Fibroblast of upper back skin (primary cell): ENCODE results near the gene TSSK6.
A peak's percentile ranks its signal among the peaks of the same experiment; 100 is the strongest.
"Not testable (repeated sequence)": the region's sequence is repeated elsewhere in the genome, so short reads cannot be mapped to it uniquely, and the experiment has no call there.

Source experiments
- DNase-seq: peaks from one replicate; pipeline ENCODE4 v3.0.0-alpha.2; 2013

TSSK6 gene

GRCh38 chr19:19486343-19487076 is 28.8 kb downstream of the TSSK6 start:
- no peak for DNase-seq

DNA sequence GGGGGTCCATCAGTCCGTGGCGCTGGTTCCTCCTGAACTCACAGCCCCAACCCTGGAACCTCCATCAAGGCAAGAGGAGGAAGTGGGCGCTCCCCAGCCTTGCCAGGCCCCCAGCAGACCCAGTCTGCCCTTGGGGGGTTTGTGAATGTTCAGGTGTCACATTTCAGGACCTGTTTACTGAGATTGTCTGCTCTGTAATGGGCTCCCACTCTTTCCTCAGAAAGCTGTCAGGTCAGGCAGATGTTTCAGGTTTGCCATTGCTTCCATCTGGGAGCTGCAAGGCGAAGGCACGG is 29.4 kb downstream of the TSSK6 start:
- DNase-seq = no peak

DNA sequence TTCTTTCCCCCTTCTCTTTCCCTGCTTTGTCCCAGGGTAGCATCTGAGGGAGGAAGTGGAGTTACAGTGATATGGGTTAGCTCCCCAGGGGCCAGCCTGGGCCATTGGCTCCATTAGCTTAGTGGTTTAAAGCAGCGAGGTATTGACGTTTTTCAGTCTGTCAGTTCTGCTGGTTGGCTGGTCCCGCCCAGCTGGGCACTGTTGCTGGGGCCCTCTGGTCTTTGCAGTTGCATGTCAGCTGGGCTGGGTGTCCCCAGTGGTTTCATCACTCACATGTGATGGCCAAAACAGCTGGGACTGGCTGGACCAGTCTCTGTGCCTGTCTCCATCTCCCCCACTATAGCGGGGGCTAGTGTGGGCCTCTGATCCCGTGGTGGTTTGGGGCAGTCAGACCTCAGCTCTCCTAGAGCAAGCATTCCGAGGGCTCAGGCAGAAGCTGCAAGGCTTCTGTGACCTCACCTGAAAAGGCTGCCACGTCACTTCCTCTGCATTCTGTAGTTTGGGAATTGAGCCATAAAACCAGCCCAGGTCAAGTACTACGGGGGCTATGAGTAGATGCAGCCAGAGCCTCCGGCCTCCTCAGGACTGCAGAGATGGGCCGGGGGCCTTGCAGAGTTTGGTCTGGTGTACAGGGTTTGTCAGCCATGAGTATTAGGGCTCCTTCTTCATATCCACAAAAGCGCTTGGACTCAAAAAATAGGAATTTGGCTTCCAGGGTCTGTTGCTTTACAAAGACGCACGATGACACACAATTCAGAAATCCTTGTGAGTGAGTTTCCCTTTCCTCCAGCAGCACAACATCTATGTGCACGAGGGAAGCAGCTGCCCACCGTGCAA is 30.0 kb downstream of the TSSK6 start:
- peak; percentile 47 for DNase-seq

DNA sequence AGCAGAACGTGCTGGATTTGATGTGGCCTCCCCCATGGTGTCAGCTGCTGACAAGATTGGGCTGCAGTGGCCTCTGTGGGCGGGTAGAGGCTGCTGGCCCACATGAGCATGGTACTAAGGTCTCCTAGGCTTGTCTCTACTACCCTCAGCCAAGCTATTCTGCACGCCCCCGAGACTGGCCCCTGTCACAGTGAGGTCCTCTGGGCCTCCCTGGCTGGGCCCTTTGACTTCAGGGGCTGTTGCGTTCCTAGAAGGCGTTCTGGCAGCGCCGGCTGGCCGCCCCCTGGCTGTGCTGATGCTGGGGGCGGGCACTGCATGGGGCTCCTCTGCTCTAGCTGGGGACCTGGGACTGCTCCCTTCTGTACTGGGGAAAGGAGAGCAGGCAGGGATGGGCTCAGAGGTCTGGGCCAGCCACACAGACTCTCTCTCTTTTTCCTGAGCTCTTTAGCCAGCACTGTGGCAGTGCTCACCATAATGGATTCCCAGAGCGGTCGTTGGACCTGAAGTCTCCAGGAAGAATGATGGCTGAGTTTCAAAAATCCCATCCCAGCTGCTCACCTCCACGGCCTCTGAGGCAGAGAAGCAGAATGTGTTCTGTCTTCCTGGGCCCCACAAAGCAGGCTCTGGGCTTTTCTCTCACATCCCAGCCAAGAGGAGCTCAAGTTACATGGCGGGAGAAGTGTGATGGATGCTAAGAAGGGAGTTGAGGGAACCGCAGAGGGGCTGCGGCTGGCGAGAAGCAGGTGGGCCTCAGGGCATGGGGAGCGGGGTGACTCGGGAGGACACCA is 32.3 kb downstream of the TSSK6 start:
- peak; percentile 54 for DNase-seq

- DNase-seq = no peak
Observed at GRCh38 chr19:19480688-19481087, 34.7 kb downstream of the TSSK6 start.

- DNase-seq = no peak
Observed at GRCh38 chr19:19477705-19478383, 37.5 kb downstream of the TSSK6 start.

DNA sequence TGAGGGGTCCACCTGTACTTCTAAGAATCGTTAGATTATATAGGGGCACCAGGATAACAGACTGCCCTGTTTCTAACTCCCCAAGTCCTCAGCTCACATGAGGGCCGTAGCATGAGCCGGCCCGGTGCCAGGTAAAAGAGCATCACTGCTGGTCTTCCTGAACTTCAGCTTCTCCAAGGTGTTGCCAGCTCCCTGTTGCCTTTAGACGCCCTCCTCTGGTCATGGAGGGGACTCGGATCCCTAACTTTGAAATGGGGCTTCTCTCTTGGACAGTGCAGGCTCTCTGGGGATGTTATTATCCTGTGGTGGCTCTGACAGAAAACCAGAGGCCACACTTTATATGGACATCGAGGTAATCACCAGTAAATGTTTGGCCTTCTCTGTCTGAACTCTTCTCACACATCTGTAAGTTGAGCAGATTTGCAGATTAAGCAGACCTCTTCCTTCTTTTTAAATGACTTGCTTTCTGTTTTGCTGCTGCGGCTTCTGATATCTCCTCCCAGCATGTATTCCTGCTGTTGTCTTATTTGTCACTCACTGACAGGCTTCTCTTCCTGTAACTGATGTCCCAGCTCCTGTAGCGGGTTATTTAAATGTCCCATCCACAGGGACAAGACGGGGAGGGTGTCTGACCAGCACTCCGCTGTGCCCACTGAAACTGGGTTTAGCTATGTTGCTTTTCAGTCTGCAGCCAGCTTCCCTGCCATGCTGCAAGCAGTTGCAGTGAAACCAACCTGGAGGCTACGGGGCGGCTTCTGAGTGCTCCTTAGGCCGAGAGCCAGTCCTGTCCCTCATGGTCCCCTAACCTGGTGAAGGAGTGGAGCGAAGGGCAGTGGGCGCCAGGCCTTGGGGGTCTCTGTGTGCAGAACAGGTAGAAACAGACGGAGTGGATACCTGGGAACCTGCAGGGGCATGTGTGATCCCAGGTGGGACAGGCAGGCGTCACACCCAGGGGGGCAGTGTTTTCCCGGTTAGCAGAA is 39.2 kb downstream of the TSSK6 start:
- no peak for DNase-seq

DNA sequence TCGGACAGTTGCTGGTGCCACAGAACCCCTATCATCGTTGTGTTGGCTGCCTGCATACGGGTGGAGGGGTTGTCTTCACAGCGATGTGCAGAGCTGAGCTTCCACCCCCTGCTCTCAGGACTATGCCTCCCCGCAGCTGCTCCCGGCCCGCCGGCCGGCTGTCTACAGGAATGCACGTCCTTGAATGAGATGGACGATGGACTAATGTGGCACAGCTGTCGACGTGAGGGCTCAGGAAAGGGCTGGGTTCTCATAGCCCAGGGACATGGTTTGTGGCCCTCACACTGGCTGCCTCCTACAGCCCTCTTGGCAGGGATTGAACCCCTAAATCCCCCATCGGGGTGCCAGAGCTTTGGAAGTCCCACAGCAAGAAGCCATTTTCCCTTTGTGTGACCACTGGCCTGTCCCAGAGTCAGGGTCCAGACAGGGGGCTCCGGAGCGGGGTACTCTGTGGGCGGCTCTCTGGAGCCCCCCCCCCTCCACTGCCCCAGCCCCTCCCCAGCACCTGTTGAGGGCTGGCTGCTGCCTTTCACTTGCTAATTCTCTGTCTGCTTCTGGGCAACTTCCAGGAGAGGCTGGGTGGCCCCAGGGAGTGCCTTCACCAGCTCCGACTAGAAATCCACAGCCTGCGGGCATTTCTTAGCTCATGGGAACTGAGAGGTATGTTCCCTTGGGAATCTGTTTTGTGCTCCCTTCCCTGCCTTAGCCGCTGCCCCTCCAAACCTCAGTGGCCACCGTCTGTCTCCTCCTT is 40.2 kb downstream of the TSSK6 start:
- DNase-seq = no peak

DNA sequence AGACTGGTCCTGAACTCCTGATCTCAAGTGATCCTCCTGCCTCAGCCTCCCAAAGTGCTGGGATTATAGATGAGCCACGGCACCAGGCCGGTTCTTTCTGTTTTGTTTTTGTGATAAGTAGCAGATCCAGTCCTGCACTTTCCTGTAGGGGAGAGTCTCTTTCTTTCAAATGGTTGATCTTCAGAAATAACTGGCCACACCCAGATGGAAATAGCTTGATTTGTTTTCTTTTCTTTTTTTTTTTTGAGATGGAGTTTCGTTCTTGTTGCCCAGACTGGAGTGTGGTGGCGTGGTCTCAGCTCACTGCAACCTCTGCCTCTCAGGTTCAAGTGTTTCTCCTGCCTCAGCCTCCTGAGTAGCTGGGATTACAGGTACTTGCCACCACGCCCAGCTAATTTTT is 43.2 kb downstream of the TSSK6 start:
- DNase-seq = not testable (repeated sequence)

- DNase-seq = no peak
Observed at GRCh38 chr19:19471682-19472081, 43.7 kb downstream of the TSSK6 start.

GRCh38 chr19:19470579-19470978 is 44.8 kb downstream of the TSSK6 start:
- DNase-seq = no peak

- DNase-seq = no peak
Observed at GRCh38 chr19:19468424-19469050, 46.8 kb downstream of the TSSK6 start.

DNA sequence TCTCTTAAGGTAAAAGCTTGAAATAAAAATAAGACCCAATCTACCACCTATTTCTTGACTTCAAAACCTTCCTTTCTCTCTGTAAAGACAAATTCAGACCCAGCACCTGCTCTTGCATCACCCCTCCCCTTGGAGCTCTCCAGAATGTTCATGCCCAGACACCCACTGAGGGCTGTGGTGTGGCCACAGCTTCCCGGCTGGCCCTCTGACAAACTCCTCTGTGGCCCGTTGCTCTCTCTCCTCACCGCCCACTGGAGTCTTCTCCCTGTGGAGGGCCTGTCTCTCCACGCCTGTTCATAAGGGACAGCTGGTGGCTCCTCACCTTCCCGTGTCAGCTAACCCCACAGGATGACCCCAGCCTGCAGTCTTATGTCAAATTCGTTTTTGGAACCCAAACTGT is 49.1 kb downstream of the TSSK6 start:
- DNase-seq = no peak

GRCh38 chr19:19465436-19466070 is 49.8 kb downstream of the TSSK6 start:
- DNase-seq = no peak

DNA sequence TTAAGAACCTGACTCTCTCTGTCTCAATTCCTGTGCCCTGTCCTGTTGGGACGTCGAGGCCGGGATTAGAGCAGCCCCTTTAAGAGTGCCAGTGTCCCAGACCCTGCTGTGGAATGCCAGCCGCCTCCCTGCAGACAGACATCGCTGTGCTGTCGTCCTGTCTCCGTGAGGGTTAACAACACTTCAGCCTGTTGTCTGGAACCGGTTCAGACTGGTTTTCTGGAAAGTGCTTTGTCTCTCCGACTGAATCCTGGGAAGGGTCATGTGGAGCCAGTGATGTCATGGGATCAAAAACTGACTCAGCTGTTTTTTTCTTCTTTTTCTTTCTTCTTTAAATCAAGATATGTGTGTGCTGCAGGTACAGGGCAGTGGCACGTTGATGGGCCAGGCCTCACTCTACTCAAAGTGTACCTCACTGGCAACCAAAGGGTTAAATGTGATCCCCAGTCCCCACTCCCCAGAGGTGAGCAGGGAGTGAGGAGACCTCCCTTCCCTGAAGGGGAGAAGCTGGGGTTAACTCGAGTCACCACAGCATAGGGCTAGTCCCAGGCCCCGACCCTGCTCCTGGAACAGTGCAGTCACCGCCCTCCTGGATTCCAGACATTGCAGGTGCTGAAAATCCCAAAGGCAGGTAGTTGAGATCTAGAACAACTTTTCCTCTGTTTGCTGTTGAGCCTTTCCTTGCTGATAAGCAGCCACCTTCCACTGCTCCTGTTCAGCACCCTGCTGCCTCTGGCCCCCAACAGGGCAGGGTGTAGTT is 50.8 kb downstream of the TSSK6 start:
- peak; percentile 62 for DNase-seq
